Measurements from ENCODE around the gene DNAH3. TPM values are rescaled to one million over a fixed set of nuclear protein-coding genes. Genes with fewer than 3 reads are reported as not detected.

Gene DNAH3
- total RNA-seq, 6 experiments from 2014 or later: not detected

DNA sequence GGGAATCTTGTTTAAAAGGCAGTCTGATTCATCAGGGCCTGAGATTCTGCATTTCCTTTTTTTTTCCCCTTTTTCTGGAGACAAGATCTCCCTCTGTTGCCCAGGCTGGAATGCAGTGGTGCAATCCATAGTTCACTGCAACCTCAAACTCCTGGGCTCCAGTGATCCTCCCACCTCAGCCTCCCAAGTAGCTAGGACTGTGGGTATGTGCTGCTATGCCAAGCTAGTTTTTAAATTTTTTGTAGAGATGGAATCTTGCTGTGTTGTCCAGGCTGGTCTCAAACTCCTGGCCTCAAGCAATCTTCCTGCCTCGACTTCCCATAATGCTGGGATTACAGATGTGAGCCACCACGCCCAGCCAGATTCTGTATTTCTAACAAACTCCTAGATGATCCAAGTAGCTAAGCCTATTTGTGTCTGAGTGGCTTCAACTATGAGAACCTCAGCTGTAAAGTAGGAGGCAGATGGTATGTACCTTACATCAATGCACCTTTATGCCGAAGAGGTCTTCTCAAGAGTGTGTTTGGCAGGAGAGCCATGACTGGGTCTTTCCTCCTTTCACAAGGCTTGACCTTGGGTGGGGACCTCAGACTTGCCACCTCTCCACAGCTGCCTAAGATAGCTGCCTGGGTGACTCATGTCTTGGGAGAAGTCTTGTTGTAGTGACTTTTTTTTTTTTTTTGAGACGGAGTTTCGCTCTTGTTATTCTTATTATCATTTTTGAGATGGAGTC lies 18.8 kb upstream of the DNAH3 start:
- WGBS (ENCODE audit: insufficient coverage, low coverage, low lambda C conversion rate, missing lambda C conversion rate): 97% methylated on average over 4 of the region's 5 CpGs

DNA sequence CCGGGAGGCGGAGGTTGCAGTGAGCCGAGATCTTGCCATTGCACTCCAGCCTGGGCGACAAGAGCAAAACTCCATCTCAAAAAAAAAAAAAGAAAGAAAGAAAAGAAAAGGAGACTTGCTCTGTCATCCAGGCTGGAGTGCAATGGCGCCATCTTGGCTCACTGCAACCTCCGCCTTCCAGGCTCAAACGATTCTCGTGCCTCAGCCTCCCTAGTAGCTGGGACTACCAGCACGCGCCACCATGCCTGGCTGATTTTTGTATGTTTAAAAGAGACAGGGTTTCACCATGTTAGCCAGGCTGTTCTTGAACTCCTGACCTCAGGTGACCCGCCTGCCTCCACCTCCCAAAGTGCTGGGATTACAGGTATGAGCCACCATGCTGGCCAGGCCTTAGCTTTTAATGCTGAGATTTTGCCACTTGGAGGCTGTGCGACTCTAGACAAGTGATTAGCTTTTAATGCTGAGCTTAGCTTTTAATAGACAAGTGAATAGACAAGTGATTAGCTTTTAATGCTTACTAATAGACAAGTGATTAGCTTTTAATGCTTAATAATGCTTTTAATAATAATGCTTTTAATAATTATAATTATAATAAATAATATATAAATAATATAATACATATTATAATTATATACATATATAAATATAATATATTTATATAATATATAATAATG lies 17.4 kb upstream of the DNAH3 start:
- TF ChIP-seq POLR2A (IDR thresholded peaks at IDR 0.05) (no peak), CTCF (IDR thresholded peaks at IDR 0.05) (no peak)
- no peaks in the 10 kb centered on the region for H3K9me3 ChIP-seq
- no peaks in the 10 kb centered on the region for H3K36me3 ChIP-seq
- DNase-seq (no peak), ATAC-seq (no peak)
- no peak overlapping the region for H3K27ac ChIP-seq
- 95% methylated on average over 8 of the region's 12 CpGs for WGBS (ENCODE audit: insufficient coverage, low coverage, low lambda C conversion rate, missing lambda C conversion rate)
- no peak overlapping the region for H3K4me3 ChIP-seq
- no peaks in the 10 kb centered on the region for H3K4me1 ChIP-seq
- intact Hi-C loops (cut with DNase I): loop anchor here in 1 of 2 donors (10.0 kb wide), 1 partner anchor 147 kb away; no protein-coding TSS in a partner anchor
- H3K27me3 ChIP-seq: no peaks in the 10 kb centered on the region

More for the DNA sequence above, 18.8 kb upstream of the DNAH3 start:
- TF ChIP-seq POLR2A (IDR thresholded peaks at IDR 0.05) (no peak), CTCF (IDR thresholded peaks at IDR 0.05) (no peak)
- Histone ChIP-seq H3K27me3 (no peaks in the 10 kb centered on the region), H3K36me3 (no peaks in the 10 kb centered on the region), H3K9me3 (no peaks in the 10 kb centered on the region), H3K4me3 (no peak overlapping the region), H3K27ac (no peak overlapping the region), H3K4me1 (no peaks in the 10 kb centered on the region)
- DNase-seq: no peak
- intact Hi-C loops (cut with DNase I): loop anchor here in 1 of 2 donors (10.0 kb wide), 1 partner anchor 145 kb away; no protein-coding TSS in a partner anchor
- ATAC-seq: no peak

DNA sequence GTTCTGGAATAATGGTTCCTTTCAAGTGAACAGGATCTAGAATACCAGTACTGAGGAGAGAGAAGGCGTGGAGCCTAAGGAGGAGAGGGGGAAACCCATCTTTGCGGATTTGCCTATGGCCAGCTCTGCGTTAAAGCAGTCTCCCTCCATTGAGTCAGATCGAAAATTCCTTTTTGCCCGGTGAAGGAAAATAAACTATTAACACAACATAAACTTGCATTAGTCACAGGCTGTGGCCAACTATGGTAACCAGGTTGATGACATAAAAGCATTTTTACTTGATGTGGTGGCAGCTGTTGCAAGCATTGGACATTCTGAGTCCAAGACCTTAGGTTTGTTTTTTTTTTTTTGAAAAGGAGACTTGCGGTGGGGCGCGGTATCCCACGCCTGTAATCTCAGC lies 16.7 kb upstream of the DNAH3 start:
- no peak for ATAC-seq
- intact Hi-C loops (cut with DNase I): loop anchor here in 1 of 2 donors (10.0 kb wide), 1 partner anchor 147 kb away; no protein-coding TSS in a partner anchor
- Histone ChIP-seq H3K27me3 (no peaks in the 10 kb centered on the region), H3K36me3 (no peaks in the 10 kb centered on the region), H3K4me1 (no peaks in the 10 kb centered on the region), H3K4me3 (no peak overlapping the region), H3K27ac (no peak overlapping the region), H3K9me3 (no peaks in the 10 kb centered on the region)
- no peak for TF ChIP-seq CTCF (IDR thresholded peaks at IDR 0.05)
- no peak for TF ChIP-seq POLR2A (IDR thresholded peaks at IDR 0.05)
- WGBS (ENCODE audit: insufficient coverage, low coverage, low lambda C conversion rate, missing lambda C conversion rate): 94% methylated on average over 9 of the region's 9 CpGs
- DNase-seq: no peak

DNA sequence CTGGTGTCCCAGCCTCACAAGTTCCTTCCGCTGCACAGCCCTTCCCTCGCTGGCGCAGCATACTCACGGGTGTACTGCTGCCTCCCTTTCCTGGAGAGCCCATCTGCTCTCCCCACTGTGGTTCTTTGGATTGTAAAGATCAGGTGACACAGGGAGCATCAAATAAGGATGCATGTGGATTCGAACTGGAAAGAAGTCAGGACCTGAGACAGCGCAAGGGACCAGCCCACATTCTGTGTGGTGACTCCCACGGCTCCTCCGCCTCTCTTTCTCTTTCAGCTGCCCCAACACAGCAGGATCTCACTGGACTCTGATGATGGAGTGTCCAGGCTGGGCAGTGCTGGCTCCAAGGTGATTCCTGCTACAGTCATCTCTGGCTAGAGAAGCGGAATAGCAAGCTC lies 15.9 kb upstream of the DNAH3 start:
- no peaks in the 10 kb centered on the region for H3K27me3 ChIP-seq

More for the DNA sequence above, 15.9 kb upstream of the DNAH3 start:
- H3K36me3 ChIP-seq: no peaks in the 10 kb centered on the region
- TF ChIP-seq CTCF (IDR thresholded peaks at IDR 0.05): no peak
- no peak for TF ChIP-seq POLR2A (IDR thresholded peaks at IDR 0.05)
- ATAC-seq: no peak
- no peak for DNase-seq
- no peak overlapping the region for H3K4me3 ChIP-seq
- 83% methylated on average over 8 of the region's 9 CpGs for WGBS (ENCODE audit: insufficient coverage, low coverage, low lambda C conversion rate, missing lambda C conversion rate)
- no peaks in the 10 kb centered on the region for H3K4me1 ChIP-seq
- no peak overlapping the region for H3K27ac ChIP-seq
- intact Hi-C loops (cut with DNase I): loop anchor here in 1 of 2 donors (10.0 kb wide), 1 partner anchor 148 kb away; no protein-coding TSS in a partner anchor
- H3K9me3 ChIP-seq: no peaks in the 10 kb centered on the region
